B cell (primary cell): Measurements from ENCODE around the gene MTHFR.

ENCODE experiments used
- EZH2 ChIP-seq: IDR thresholded peaks from 2 replicates; pipeline ENCODE4 v1.6.1; 2012; ENCODE audit warnings: borderline replicate concordance, low read depth, mild to moderate bottlenecking, moderate library complexity, low read length; ENCODE audit not compliant: insufficient read depth, poor library complexity, severe bottlenecking
- TF ChIP-seq, protein P1 (sequence below): fragments of 200-600 bp; IDR thresholded peaks from one replicate; pipeline ENCODE4 v1.8.0; 2022; ENCODE audit warnings: antibody characterized with exemption, mild to moderate bottlenecking

- TF ChIP-seq, protein P1, sequence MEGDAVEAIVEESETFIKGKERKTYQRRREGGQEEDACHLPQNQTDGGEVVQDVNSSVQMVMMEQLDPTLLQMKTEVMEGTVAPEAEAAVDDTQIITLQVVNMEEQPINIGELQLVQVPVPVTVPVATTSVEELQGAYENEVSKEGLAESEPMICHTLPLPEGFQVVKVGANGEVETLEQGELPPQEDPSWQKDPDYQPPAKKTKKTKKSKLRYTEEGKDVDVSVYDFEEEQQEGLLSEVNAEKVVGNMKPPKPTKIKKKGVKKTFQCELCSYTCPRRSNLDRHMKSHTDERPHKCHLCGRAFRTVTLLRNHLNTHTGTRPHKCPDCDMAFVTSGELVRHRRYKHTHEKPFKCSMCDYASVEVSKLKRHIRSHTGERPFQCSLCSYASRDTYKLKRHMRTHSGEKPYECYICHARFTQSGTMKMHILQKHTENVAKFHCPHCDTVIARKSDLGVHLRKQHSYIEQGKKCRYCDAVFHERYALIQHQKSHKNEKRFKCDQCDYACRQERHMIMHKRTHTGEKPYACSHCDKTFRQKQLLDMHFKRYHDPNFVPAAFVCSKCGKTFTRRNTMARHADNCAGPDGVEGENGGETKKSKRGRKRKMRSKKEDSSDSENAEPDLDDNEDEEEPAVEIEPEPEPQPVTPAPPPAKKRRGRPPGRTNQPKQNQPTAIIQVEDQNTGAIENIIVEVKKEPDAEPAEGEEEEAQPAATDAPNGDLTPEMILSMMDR, result no peak
- no peak for TF ChIP-seq EZH2
These were observed 14.7 kb downstream of the MTHFR start for GRCh38 chr1:11790880-11791715.
